Endodermal cell (in vitro differentiated cells): ENCODE results near the gene ACVRL1. TPM values are rescaled to one million over a fixed set of nuclear protein-coding genes. Genes with fewer than 3 reads are reported as not detected.

Experiments used
- DNase-seq: peaks from one replicate; pipeline ENCODE4 v3.0.0-alpha.2; 2017
- H3K27ac ChIP-seq: 2 replicates; pipeline ENCODE4 v1.5.1; 2013; ENCODE audit warnings: mild to moderate bottlenecking, low read depth, low read length, moderate library complexity
- H3K27me3 ChIP-seq: 2 replicates; pipeline ENCODE4 v1.6.1; 2013; ENCODE audit warnings: mild to moderate bottlenecking, low read length, moderate library complexity; ENCODE audit not compliant: insufficient read depth, control insufficient read depth, poor library complexity, severe bottlenecking
- H3K36me3 ChIP-seq: 2 replicates; pipeline ENCODE4 v1.7.0; 2013; ENCODE audit warnings: mild to moderate bottlenecking, low read length, moderate library complexity; ENCODE audit not compliant: control insufficient read depth, insufficient read depth
- H3K4me1 ChIP-seq: one replicate; pipeline ENCODE4 v1.7.0; 2013; ENCODE audit warnings: low read length; ENCODE audit not compliant: control insufficient read depth, insufficient read depth
- H3K4me3 ChIP-seq: 2 replicates; pipeline ENCODE4 v1.5.1; 2013; ENCODE audit warnings: mild to moderate bottlenecking, low read length, moderate library complexity
- H3K9ac ChIP-seq: 2 replicates; pipeline ENCODE4 v1.6.1; 2013; ENCODE audit warnings: mild to moderate bottlenecking, low read length, moderate library complexity; ENCODE audit not compliant: poor library complexity, severe bottlenecking; ENCODE audit errors: extremely low read depth
- H3K9me3 ChIP-seq: 2 replicates; pipeline ENCODE4 v1.6.1; 2013; ENCODE audit warnings: mild to moderate bottlenecking, low read length, moderate library complexity; ENCODE audit not compliant: control insufficient read depth
- H3K27ac Mint-ChIP-seq: 2 replicates; pipeline ENCODE4 v1.8.0; 2020; ENCODE audit warnings: mixed read lengths
- H3K27me3 Mint-ChIP-seq: 2 replicates; pipeline ENCODE4 v1.8.0; 2021; ENCODE audit warnings: mild to moderate bottlenecking, mixed read lengths; ENCODE audit not compliant: insufficient read depth
- H3K36me3 Mint-ChIP-seq: 2 replicates; pipeline ENCODE4 v1.8.0; 2020; ENCODE audit warnings: low read depth, mixed read lengths
- H3K4me1 Mint-ChIP-seq: 2 replicates; pipeline ENCODE4 v1.8.0; 2020; ENCODE audit warnings: mixed read lengths
- H3K4me3 Mint-ChIP-seq: 2 replicates; pipeline ENCODE4 v1.8.0; 2020; ENCODE audit warnings: mild to moderate bottlenecking, moderate library complexity, mixed read lengths
- H3K9me3 Mint-ChIP-seq: 2 replicates; pipeline ENCODE4 v1.8.0; 2020; ENCODE audit warnings: mild to moderate bottlenecking, mixed read lengths
- CTCF ChIP-seq: fragments of 200-600 bp; sonication (generic); conservative IDR thresholded peaks from 2 replicates; pipeline ENCODE4 v1.5.0; 2021; ENCODE audit warnings: antibody characterized with exemption, mild to moderate bottlenecking
- WGBS, 2 experiments: methylation state at CpG; one replicate each; pipeline versions ENCODE4 v1.1.5 to v1.1.7; 2013; ENCODE audit warnings: missing lambda C conversion rate in 2 of 2, mixed read lengths in 1 of 2; ENCODE audit not compliant: insufficient coverage in 1 of 2, insufficient read length in 1 of 2; 5-methylcytosine and 5-hydroxymethylcytosine counted together
- total RNA-seq, 2 donors: library from RNA; stranded (reverse); fragmentation: NEBNext Ultra II Directional in 1 of 2; extraction: Animal tissue kit (Norgen Biotek cat#: 25700) in 1 of 2; gene quantifications; 2 replicates in 1 of 2; 3 replicates in 1 of 2; pipeline ENCODE4 v1.2.1, GENCODE V29; 2021

ACVRL1 gene
- total RNA-seq, 2 donors from 2014 or later: 0.42 to 0.64 TPM

- Mint-ChIP-seq H3K36me3 (no peaks in the 10 kb centered on the region), H3K4me1 (peaks cover 8% of the 10 kb centered on the region), H3K27ac (no peak overlapping the region), H3K9me3 (no peaks in the 10 kb centered on the region), H3K4me3 (no peak overlapping the region), H3K27me3 (peaks cover 64% of the 10 kb centered on the region)
- peak; percentile 37 for TF ChIP-seq CTCF
- DNase-seq: no peak
- no peaks in the 10 kb centered on the region for H3K36me3 ChIP-seq
- H3K4me1 ChIP-seq: peaks cover 6% of the 10 kb centered on the region
- H3K27me3 ChIP-seq: peaks cover 47% of the 10 kb centered on the region
- H3K9ac ChIP-seq: no peak overlapping the region
- 83 to 93% methylated on average over 4 to 6 of the region's 6 CpGs for WGBS, 2 experiments
- H3K9me3 ChIP-seq: no peaks in the 10 kb centered on the region
- H3K4me3 ChIP-seq: no peak overlapping the region
- no peak overlapping the region for H3K27ac ChIP-seq
These were observed 36.2 kb upstream of the ACVRL1 start for GRCh38 chr12:51871126-51871525.

- WGBS, 2 experiments: 84 to 85% methylated on average over 6 to 17 of the region's 17 CpGs
- no peaks in the 10 kb centered on the region for H3K9me3 Mint-ChIP-seq
- no peaks in the 10 kb centered on the region for H3K36me3 Mint-ChIP-seq
- peaks cover 56% of the 10 kb centered on the region for H3K27me3 Mint-ChIP-seq
- H3K27ac Mint-ChIP-seq: no peak overlapping the region
- DNase-seq: no peak
- Histone ChIP-seq H3K36me3 (no peaks in the 10 kb centered on the region), H3K9ac (no peak overlapping the region), H3K4me3 (no peak overlapping the region), H3K4me1 (peaks cover 6% of the 10 kb centered on the region), H3K9me3 (no peaks in the 10 kb centered on the region), H3K27me3 (peaks cover 44% of the 10 kb centered on the region), H3K27ac (no peak overlapping the region)
- peaks cover 8% of the 10 kb centered on the region for H3K4me1 Mint-ChIP-seq
- H3K4me3 Mint-ChIP-seq: no peak overlapping the region
- TF ChIP-seq CTCF: no peak
These were observed 35.2 kb upstream of the ACVRL1 start for GRCh38 chr12:51871918-51872688.

GRCh38 chr12:51872689-51872981 is 34.7 kb upstream of the ACVRL1 start:
- H3K9me3 ChIP-seq: no peaks in the 10 kb centered on the region
- H3K27ac ChIP-seq: no peak overlapping the region
- H3K4me3 ChIP-seq: no peak overlapping the region
- no peaks in the 10 kb centered on the region for H3K36me3 ChIP-seq
- no peak overlapping the region for H3K9ac ChIP-seq
- no peak for TF ChIP-seq CTCF
- Mint-ChIP-seq H3K27ac (no peak overlapping the region), H3K27me3 (peaks cover 50% of the 10 kb centered on the region), H3K36me3 (no peaks in the 10 kb centered on the region), H3K4me1 (peaks cover 8% of the 10 kb centered on the region), H3K4me3 (no peak overlapping the region), H3K9me3 (no peaks in the 10 kb centered on the region)
- no peak for DNase-seq
- 97% methylated on average over 3 of the region's 3 CpGs; no CpG with 5 or more reads in 1 of the 2 experiments for WGBS, 2 experiments
- H3K4me1 ChIP-seq: peaks cover 6% of the 10 kb centered on the region
- peaks cover 41% of the 10 kb centered on the region for H3K27me3 ChIP-seq
